GM18517 (cell line): ENCODE results near the gene SIRPB2.
"Not testable (repeated sequence)": the region's sequence is repeated elsewhere in the genome, so short reads cannot be mapped to it uniquely, and the experiment has no call there.

Experiments used
- ATAC-seq: cut with Tn5 transposase; IDR thresholded peaks from one replicate; pipeline ENCODE4 v1.9.1; 2021; ENCODE audit warnings: mild to moderate bottlenecking, moderate library complexity; ENCODE audit not compliant: unreplicated experiment

Gene SIRPB2

GRCh38 chr20:1500496-1500895, 9.3 kb upstream of the SIRPB2 start:
- ATAC-seq = no peak

DNA sequence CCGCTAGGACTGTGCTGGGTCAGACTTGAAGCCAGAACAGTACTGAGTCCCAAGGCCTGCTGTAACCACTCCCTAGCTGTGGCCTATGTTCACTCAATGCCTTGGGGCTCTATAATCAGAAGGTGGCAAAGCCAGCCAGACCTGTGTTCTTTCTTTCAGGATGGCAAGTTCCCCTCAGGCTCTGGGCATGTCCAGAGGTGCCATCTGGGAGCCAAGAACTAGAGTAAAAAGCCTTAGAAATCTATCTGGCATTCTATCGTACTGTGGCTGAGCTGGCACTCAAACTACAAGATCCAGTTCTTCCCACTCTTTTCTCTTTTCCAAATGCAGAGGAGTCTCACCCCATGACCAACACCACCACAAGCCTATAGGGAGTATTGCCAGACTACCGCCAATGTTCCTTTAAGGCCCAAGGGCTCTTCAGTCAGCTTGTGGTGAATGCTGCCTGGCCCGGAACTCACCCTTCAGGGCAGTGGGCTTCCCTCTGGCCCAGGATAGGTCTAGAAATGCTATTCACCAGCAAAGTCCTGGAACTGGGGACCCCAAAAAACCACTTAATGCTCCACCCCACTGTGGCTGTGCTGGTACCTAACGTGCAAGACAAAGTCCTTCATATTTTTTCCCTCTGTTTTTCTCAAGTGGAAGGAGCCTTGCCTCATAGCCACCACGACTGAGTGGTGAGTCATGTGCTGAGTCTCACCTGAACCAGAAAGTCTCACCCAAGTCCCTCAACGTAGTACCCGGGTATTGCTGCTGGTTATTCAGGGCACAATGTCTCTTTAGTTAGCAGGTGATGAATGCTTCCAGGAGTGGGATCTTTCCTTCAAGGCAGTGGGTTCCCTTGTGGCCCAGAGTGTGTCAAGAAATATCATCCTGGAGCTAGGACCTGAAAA, 8.6 kb upstream of the SIRPB2 start:
- no peak for ATAC-seq

DNA sequence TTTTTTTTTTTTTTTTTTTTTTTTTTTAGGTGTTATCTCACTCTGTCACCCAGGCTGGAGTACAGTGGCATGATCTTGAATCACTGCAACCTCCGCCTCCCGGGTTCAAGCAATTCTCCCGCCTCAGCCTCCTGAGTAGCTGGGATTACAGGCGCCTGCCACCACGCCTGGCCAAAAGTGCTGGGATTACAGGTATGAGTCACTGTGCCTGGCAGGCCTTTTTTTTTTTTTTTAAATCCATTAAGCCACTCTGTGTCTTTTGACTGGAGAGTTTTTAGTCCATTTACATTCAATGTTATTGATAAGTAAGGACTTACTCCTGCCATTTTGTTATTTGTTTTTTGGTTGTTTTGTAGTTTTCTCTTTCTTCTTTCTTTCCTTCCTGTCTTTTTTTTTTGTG, 6.2 kb upstream of the SIRPB2 start:
- not testable (repeated sequence) for ATAC-seq

DNA sequence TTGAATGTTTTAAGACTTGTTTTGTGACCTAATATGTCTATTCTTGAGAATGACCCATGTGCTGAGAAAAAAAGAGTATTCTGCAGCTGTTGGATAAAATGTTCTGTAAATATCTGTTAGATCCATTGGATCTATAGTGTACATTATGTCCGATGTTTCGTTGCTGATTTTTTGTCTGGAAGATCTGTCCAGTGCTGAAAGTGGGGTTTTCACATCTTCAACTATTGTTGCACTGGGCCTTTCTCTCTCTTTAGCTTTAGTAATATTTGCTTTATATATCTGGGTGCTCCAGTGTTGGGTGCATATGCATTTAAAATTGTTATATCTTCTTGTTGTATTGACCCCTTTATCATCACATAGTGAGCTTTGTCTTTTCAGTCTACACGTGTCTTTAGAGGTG, 5.7 kb upstream of the SIRPB2 start:
- ATAC-seq = no peak

- no peak for ATAC-seq
Measured at GRCh38 chr20:1494436-1494835, 3.2 kb upstream of the SIRPB2 start.

GRCh38 chr20:1493536-1493935, 2.3 kb upstream of the SIRPB2 start:
- no peak for ATAC-seq

- ATAC-seq = no peak
Measured at GRCh38 chr20:1491860-1492642, 831 bp upstream of the SIRPB2 start.

- ATAC-seq = no peak
Measured at GRCh38 chr20:1490643-1491195, 501 bp downstream of the SIRPB2 start.

DNA sequence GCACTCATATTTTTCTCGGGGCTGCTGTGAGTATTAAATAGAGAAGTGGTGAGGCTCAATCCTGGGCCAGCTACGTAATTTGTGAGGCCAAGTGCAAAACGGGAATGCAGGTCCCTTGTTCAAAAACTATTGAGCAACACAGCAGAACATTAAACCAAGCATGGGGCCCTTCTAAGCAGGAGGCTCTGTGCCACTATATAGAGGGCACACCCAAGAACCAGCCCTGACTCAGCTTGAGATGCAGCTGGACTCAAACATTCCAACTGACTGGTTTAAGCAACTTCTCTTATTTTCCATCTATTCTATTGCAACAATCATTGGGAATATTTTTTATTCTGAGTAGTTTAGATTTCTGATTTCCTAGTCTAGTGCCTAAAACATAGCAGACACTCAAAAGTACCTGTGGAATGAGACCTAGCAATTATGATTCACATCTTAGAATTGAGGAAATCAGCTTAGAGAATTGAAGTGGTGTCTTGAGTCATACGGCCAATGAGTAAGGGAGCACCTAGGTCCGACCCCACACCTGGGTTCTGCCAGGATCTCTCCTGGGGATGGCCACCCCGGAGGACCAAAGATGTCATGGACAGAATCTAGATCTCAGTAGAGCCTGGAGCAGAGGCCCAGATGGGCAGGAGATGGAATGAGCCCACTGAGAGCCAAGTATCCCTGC, 1.3 kb downstream of the SIRPB2 start:
- no peak for ATAC-seq

DNA sequence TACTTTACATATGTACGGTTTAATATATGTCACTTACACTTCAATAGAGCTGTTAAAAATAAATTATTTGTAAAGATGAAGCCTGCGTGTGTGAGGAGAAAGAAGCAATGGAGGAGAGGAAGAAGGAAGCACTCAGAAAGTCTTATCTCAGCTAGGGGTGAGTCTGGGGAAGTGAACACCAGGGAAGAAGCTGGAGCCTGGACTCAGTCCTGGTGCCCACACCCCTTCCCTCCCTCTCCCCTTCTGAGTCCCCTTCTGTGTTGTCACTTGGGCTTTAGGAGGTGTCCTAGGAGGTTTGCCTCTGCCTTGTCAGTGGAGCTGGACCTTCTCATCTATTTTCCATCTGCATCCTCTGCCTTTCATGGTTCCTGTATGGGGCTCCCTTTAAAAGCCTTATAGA, 1.9 kb downstream of the SIRPB2 start:
- no peak for ATAC-seq

DNA sequence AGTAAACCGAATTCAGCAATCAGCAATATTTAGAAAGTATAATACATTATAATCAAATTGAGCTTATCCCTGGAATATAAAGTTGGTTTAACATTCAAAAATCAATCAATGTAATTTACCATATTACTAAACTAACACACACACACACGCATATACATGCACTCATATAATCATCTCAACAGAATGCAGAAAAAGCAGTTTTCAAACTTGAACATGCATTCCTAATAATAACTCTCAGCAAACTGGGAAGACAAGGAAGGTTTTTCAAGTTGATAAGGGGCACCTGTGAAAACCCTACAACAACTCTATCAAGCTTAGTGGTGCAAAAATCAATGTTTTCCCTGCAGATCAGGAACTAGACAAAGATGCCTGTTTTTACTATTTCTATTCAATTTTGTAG, 4.7 kb downstream of the SIRPB2 start:
- no peak for ATAC-seq

DNA sequence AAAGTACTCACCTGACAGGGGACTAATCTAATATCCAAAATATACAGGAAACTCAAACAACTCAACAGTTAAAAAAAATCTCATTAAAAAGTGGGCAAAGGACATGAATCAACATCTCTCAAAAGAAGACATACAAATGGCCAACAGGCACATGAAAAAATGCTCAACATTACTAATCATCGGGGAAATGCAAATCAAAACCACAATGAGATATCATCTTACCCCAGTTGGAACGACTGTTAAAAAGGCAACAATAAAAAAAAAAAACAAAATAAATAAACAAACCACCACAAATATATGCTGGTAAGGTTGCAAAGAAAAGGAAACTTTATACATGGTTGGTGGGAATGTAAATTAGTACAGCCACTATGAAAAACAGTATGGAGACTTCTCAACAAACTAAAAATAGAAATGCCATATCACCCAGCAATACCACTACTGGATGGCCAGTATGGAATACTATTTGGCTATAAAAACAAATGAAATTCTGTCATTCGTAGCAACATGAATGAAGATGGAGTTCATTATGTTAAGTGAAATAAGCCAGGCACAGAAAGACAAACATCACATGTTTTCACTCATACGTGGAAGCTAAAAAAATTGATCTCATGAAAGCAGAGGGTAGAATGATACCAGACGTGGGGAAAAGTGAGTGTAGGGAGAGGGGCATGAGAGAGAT, 6.6 kb downstream of the SIRPB2 start:
- ATAC-seq = no peak

DNA sequence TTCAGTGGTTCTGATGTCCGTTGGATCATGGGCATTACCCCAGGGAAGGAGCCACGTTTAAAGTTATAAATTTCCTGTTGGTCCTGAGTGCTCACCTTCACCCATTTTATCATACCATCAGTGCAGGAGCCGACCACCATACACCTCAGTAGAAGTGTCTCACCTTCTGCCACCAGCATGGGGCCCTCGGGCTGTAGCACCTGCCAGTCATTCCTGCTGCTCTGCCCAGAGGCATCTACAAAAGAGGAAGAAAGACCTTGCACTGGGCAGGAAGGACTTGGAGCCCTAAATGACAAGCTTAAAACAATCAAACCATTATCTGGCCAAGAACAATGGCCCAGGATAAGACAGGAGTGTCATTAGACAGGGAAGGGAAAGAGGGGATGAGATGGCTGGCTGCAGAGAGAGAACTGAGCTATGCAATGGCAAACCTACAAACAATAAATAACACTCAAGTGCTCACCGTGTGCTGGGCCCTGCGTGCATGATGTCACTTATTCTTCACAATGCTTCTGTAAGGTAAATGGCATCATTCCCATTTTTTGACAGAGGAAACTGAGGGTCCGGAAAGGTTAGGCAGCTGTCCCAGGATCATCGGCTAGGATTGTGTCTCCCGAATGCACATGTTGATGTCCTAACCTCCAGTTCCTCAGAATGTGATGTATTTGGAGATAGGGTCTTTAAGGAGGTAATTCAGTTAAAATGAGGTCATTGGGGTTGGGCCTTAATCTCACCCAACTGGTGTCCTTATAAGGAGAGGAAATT, 11.2 kb downstream of the SIRPB2 start:
- no peak for ATAC-seq

- ATAC-seq = no peak
Measured at GRCh38 chr20:1478566-1478965, 12.7 kb downstream of the SIRPB2 start.

GRCh38 chr20:1477896-1478490, 13.2 kb downstream of the SIRPB2 start:
- ATAC-seq = no peak

GRCh38 chr20:1474817-1475603, 16.2 kb downstream of the SIRPB2 start:
- no peak for ATAC-seq

DNA sequence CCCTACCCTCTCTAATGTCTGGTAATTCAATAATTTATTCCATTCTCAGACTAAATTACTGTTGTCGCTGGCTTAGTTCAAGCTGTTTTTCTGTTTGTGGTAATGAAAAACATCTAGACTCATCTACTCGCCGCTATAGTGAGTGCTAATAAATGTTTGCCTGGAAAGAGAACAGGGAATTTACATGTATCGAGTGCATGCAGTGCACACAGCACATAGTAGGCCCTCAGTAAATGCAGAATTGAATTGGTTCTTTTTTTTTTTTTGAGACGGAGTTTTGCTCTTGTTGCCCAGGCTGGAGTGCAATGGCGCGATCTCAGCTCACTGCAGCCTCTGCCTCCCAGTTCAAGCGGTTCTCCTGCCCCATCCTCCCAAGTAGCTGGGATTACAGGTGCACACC, 16.9 kb downstream of the SIRPB2 start:
- ATAC-seq = no peak

DNA sequence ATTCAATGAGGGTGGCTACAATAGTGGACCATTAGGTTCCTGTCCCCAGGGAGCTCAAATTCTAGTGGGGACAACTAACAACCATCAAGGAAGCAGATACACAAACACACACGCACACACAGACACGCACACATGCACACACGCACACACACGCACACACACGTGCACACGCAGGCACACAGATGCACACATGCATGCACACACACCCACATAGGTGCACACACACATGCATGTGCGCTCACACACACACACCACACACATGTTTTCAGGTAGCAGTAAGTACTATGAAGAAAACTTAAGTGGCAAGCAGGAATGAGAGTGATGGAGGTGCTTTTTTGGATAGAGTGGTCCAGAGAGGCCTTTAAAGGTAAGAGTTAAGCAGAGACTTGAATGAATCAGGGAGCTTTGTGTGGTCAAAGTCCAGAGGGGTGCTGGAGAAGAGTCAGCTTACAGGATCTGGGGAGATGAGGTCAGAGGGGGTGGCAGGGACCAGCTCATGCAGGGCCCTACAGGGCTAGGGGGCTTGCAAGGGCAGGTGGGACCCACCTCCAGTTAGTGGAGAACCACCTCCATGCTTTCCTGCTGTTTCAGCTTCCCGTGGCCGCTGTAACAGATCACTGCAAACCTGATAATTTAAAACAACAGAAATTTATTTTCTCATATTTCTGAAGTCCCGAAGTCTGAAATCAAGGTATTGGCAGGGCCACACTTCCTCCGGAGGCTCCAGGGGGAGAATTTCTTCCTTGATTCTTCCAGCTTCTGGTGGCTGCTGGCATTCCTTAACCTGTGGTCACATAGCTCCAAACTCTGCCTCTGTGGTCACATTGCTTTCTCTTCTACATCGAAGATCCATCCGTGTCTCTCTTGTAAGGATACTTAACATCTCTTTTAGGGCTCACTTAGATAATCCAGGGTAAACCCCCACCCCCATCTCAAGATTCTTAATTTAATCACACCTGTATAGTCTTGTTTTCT, 17.7 kb downstream of the SIRPB2 start:
- ATAC-seq = no peak
